ENCODE results near the gene PRM3. TPM values are rescaled to one million over a fixed set of nuclear protein-coding genes. Genes with fewer than 3 reads are reported as not detected.

Gene PRM3
- total RNA-seq, 1 donor from 2014 or later = not detected

DNA sequence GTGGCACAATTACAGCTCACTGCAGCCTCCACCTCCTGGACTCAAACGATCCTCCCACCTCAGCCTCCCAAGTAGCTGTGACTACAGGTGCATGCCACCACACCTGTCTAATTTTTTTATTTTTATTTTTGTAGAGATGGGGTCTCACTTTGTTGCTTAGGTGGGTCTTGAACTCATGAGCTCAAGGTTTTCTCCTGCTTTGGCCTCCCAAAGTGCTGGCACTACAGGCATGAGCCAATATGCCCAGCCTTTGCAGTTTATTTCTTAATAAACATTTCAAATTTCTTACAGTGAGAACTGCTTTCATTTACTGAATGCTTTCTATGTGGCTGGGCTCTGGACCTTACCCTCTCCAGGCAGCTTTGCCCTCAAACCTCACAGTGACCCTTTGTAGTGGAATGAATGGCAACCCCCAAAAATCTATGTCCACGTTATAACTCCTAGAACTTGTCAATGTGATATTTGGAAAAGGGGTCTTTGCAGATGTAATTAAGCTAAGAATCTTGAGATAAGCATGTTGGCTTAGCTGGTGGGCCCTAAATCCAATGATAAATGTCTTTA is 2.7 kb downstream of the PRM3 start:
- peaks cover 17% of the 10 kb centered on the region for H3K4me1 Mint-ChIP-seq
- H3K36me3 Mint-ChIP-seq (ENCODE audit: low read depth) = no peaks in the 10 kb centered on the region
- DNase-seq (ENCODE audit: low read depth, low spot score) = no peak
- no peak overlapping the region for H3K4me3 Mint-ChIP-seq
- no peak for TF ChIP-seq CTCF (conservative IDR thresholded peaks at IDR 0.05)
- no peaks in the 10 kb centered on the region for H3K9me3 Mint-ChIP-seq
- H3K27me3 Mint-ChIP-seq (ENCODE audit: low read depth) = no peaks in the 10 kb centered on the region
- no peak overlapping the region for H3K27ac Mint-ChIP-seq (ENCODE audit: unreplicated experiment)

DNA sequence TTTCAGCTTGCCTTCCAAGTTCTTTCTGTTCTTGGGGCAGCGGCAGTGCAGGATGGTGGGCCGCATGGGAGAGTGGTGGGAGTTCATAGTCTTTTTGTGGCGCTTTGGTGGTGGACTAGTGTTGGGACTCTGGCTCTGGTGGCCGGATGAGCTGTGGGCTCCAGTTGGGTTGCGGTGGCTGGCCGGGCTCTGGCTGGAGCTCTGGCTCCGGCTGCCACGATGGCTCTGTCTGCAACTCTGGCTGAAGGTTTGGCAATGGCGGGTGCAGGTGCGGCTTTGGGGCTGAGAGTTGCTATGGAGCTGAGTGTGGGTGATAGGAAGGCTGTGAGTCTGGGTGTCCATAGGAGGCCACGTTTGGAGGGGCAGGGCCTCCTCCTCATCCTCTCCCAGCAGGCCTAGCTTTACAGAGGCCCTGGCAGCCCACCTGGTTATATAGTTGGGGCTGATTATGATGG is 4.5 kb downstream of the PRM3 start, which contains the start of gene TNP2:
Gene TNP2, minus strand, starts transcription at position 405 of the 455 bp plus-strand sequence. Its CDS starts 63 bp downstream, at position 342.
- Mint-ChIP-seq H3K27me3 (ENCODE audit: low read depth) (no peaks in the 10 kb centered on the region), H3K4me1 (peaks cover 8% of the 10 kb centered on the region), H3K4me3 (no peak within 1 kb of the TSS), H3K27ac (ENCODE audit: unreplicated experiment) (peak within 1 kb of the TSS; percentile 2), H3K36me3 (ENCODE audit: low read depth) (no peaks in the 10 kb centered on the region), H3K9me3 (no peaks in the 10 kb centered on the region)
- no peak for DNase-seq (ENCODE audit: low read depth, low spot score)
- TF ChIP-seq CTCF (conservative IDR thresholded peaks at IDR 0.05) = no peak

GRCh38 chr16:11265124-11265523 is 8.3 kb downstream of the PRM3 start:
- no peaks in the 10 kb centered on the region for H3K4me1 Mint-ChIP-seq

GRCh38 chr16:11264155-11264832 is 9.1 kb downstream of the PRM3 start:
- H3K27me3 Mint-ChIP-seq (ENCODE audit: low read depth) = no peaks in the 10 kb centered on the region
- no peaks in the 10 kb centered on the region for H3K9me3 Mint-ChIP-seq
- no peak overlapping the region for H3K4me3 Mint-ChIP-seq
- no peaks in the 10 kb centered on the region for H3K36me3 Mint-ChIP-seq (ENCODE audit: low read depth)
- no peak overlapping the region for H3K27ac Mint-ChIP-seq (ENCODE audit: unreplicated experiment)
- no peak for TF ChIP-seq CTCF (conservative IDR thresholded peaks at IDR 0.05)
- no peaks in the 10 kb centered on the region for H3K4me1 Mint-ChIP-seq
- no peak for DNase-seq (ENCODE audit: low read depth, low spot score)

More at GRCh38 chr16:11265124-11265523, 8.3 kb downstream of the PRM3 start:
- H3K36me3 Mint-ChIP-seq (ENCODE audit: low read depth) = no peaks in the 10 kb centered on the region
- no peaks in the 10 kb centered on the region for H3K9me3 Mint-ChIP-seq
- TF ChIP-seq CTCF (conservative IDR thresholded peaks at IDR 0.05) = no peak
- no peak overlapping the region for H3K27ac Mint-ChIP-seq (ENCODE audit: unreplicated experiment)
- no peaks in the 10 kb centered on the region for H3K27me3 Mint-ChIP-seq (ENCODE audit: low read depth)
- DNase-seq (ENCODE audit: low read depth, low spot score) = no peak
- no peak overlapping the region for H3K4me3 Mint-ChIP-seq

DNA sequence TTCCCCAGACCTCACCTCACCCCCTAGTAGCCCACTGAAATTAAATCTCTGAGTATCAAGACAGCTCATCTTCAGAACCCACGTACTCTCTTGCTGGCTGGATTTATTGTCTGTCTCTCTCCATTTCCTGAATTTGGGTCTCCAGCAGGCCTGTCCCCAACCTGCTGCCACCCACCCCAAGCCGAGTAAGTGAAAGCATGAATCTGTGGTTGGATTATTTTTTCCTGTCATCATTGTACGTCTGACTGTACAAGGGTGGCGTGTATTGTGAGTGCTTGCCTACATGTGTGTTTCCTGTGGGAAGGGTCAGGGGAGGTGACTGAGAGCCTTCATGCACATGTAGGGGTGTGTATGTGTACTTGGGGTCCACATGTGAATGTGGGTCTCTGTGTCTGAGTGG is 9.7 kb downstream of the PRM3 start:
- Mint-ChIP-seq H3K4me3 (no peak overlapping the region), H3K36me3 (ENCODE audit: low read depth) (no peaks in the 10 kb centered on the region), H3K4me1 (no peaks in the 10 kb centered on the region), H3K27ac (ENCODE audit: unreplicated experiment) (no peak overlapping the region), H3K27me3 (ENCODE audit: low read depth) (no peaks in the 10 kb centered on the region), H3K9me3 (no peaks in the 10 kb centered on the region)
- DNase-seq (ENCODE audit: low read depth, low spot score) = no peak
- TF ChIP-seq CTCF (conservative IDR thresholded peaks at IDR 0.05) = no peak
